WI38 (cell line): ENCODE measurements around the gene PIP5K1C.

Experiments used
- H3K4me3 ChIP-seq: 2 replicates; pipeline ENCODE4 v1.5.1; 2011; ENCODE audit warnings: low read depth, mild to moderate bottlenecking, control low read depth, low read length
- TF ChIP-seq, protein P1 (sequence below): IDR thresholded peaks from 2 replicates; pipeline ENCODE4 v1.5.1; 2012; ENCODE audit warnings: low read depth, mild to moderate bottlenecking, control low read depth, low read length

PIP5K1C gene

DNA sequence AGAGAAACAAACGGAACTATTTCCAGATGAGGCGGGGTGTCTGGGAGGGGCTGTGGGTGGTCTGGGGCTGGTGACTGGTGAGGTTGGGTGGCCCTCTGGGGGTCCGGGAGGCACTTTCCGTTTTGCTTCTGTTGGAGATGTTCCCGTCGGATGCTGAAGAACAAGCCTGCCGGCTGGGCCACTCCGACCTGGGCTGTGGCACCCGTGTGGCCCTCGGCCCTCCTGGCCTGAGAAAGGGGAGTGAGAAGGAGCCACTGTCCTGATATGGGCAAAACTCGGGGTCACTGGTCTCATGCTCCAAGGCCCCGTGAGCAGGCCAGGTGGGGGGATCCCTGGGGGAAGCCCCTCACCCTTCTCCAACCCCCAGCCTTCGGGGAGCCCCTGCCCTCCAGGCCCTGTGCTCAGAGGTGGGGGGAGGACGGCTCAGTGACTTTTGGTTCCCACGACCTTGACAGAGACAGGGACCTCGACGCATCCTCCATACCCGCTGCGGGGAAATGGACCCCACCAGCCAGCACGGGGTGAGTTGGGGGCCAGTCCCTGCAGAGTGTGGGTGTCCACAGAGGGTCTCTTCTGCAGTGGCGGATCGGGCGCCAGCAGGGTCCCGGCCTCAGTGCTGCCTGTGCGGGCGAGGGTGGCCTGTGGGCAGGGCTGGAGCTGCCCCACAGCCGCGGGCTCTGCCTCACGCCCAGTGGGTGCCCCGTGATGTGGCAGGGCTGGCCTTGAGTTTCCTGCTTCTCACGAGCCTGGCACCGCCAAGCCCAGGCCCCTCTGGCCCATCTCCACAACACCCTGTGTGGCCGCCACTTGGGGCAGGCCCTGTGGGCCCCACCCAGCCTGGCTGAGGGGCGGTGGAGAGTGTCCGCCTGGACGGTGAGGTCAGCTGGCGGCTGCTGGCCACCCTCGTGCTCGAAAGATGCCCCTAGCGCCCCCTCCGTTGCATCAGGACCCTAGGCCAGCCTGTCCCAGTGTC is 89.2 kb downstream of the PIP5K1C start:
- TF ChIP-seq, protein P1, sequence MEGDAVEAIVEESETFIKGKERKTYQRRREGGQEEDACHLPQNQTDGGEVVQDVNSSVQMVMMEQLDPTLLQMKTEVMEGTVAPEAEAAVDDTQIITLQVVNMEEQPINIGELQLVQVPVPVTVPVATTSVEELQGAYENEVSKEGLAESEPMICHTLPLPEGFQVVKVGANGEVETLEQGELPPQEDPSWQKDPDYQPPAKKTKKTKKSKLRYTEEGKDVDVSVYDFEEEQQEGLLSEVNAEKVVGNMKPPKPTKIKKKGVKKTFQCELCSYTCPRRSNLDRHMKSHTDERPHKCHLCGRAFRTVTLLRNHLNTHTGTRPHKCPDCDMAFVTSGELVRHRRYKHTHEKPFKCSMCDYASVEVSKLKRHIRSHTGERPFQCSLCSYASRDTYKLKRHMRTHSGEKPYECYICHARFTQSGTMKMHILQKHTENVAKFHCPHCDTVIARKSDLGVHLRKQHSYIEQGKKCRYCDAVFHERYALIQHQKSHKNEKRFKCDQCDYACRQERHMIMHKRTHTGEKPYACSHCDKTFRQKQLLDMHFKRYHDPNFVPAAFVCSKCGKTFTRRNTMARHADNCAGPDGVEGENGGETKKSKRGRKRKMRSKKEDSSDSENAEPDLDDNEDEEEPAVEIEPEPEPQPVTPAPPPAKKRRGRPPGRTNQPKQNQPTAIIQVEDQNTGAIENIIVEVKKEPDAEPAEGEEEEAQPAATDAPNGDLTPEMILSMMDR, result no peak
- H3K4me3 ChIP-seq, result no peak overlapping the region

DNA sequence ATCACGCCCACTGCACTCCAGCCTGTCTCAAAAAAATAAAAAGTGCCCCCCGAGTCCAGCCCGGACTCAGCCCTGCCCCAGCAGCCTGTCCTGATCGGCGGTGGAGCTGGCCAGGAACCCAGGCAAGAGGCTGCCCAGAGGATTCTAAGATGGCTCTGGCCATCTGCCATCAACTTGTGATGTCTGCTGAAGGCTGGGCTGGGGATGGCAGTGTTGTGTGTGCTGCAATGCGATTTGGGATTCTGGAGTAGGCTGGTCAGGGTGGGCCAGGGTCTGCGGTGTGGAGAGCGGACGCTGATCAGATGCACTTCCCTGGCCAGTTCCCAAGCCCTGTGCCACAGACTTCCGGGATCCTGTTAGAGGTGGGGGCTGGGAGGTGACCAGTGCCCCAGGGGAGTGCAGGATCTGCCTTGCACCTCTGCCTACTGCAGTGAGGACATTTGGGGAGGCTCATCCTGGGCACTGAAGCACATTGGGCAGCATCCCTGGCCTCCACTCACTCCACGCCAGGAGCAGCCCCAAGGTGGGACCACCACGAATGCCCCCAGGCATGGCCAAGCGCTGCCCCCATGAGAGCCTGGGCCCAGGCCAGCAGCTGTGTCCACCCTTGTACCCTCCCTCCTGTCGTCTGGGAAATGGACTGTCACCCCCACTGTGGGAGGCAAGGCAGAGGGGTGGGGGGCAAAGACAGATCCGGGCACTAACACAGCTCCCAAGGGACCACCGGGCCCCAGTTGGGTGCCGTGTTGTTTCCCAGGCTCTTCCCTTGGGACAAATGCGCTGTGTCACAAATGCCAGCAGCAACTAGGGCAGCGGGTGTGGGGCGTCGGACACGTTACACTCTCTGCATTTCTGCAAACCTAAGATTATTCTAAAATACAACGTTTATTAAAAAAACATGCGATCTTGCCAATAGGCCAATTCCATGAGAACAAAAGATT is 90.2 kb downstream of the PIP5K1C start:
- TF ChIP-seq, protein P1, result no peak
- no peak overlapping the region for H3K4me3 ChIP-seq

DNA sequence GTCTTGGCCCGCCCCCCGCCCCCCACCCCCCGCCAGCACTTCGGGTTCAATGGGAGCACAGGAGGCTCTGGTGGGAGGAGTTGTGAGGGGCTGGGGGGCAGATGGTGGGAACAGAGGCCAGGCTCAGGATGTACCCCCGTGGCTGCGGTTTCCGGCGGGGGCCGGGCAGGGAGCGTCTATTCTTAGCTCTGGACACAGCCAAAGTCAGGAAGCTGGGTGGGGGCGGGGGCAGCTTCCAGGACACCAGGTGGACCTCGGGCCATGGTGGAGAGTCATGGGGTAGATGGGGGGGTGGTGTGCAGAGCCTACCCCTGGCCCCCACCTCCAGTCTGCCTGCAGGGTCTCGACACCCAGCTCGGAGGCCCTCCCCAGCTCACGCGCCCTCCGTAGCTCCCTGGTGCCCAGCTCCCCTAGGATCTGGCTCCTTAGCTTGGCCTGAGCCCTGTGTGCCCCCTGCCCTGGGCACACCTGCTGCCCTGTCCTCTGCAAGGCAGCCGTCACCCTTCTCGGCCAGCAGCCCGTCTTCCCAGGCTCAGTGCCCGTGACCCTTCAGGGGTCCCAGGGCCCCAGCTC is 91.4 kb downstream of the PIP5K1C start:
- no peak overlapping the region for H3K4me3 ChIP-seq
- TF ChIP-seq, protein P1, result no peak

DNA sequence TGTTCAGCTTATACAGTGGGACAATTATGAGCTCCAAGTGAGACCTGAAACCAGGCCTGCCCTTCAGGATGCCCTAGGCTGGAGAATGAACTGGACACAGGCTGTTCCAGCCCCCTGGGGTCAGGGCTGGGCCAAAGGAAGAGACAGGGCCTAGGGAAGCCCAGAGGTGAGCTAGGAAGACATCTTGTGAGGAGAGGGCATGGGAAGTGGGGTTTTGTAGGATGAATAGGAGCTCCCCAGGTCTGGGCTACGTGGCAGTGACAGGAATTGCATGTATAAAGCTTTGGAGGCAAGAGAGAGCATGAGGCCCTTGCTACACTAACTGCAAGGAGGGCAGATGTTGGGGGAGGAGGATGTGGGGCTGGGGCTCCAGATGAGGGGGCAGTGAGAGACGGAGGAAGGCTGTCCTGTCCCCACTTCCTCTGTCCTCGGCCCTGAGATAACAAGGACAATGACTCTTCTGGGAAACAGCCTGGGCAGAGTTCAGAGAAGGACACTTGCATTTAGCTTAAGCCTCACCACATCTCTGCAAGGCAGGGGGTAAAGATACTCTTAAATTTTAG is 92.1 kb downstream of the PIP5K1C start:
- TF ChIP-seq, protein P1, result no peak
- no peak overlapping the region for H3K4me3 ChIP-seq

DNA sequence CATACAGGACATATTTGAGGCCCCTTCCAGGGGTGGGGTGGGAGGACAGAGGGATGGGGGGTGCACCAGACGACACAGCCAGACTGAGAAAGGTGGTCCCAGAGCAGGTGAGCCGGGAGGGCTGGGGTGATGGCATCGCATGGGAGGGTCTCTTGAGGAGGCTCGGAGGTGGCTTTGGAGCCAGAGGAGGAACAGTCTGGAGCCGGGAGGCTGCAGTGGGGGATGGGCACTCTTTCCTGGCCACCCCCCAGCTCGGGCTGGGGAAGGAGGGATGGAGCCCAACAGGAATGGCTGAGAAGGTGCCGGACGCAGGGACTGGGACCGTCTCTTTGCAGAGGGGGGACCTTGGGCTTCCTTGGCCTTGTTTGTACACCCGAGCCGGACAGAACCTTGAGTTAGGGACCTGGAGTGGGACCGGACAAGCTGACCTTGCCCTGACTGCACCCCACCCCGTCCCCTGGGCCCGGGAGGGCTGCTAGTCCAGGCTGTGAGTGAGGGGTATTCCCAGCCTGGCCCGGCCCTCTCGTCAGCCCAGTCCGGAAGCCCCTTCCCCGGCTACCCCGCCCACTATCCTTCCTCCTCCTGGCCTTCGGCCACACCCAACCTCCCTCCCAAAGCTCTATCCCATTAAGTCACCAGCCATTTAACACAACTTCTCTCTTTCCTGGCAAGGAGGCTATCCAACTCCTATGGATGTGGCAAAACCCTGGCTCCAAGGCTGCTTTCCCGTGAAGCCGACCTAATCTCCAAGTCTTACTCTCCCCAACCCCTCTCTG is 92.8 kb downstream of the PIP5K1C start:
- H3K4me3 ChIP-seq, result peak overlapping the region; percentile 58
- TF ChIP-seq, protein P1, result no peak

DNA sequence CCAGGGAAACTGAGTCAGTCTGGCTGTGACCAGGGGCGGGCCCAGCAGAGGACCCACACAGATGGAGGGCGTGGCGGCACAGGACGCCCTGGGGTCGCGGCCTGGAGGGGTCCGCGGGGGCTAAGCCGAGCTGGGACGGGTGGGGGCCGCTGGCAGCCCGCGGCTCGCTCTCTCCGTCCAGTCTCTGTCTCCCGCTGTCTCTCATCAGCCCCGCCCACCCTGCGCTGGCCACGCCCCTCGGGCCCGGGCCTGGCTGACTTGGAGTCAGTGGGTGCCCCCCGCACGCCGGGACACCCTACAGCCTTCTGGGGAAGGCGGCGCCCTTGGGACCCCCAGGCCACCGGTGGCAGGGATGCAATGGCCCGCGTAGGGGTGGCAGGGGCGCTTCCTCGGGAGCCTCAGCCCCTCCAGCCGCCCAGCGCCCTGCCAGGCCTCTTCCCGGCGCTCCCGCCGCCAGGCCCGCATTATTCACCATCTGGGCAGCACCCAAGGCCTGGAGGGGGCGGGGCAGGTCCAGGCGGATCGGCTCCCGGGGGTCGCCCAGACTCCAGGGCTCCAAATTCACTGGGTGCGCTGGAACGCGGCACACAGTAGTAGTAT is 93.5 kb downstream of the PIP5K1C start, which contains the start of gene TBXA2R:
TBXA2R (minus strand) TSS at position 186 of the 600 bp plus-strand sequence. CDS start 6,241 bp downstream, outside the sequence.
- TF ChIP-seq, protein P1, result no peak
- H3K4me3 ChIP-seq, result peak within 1 kb of the TSS; percentile 58
